Neural cell (in vitro differentiated cells): ENCODE measurements around the gene C11orf24. TPM values are rescaled to one million over a fixed set of nuclear protein-coding genes. Genes with fewer than 3 reads are reported as not detected.

Experiments used
- H2AFZ ChIP-seq: fragments of 200-600, 300-800 bp; sonication (generic), shearing (Covaris generic); 2 replicates; pipeline ENCODE4 v1.6.0; 2014; ENCODE audit warnings: low read depth, mild to moderate bottlenecking, antibody characterized with exemption, low read length, moderate library complexity
- H3F3A ChIP-seq: fragments of 200-600 bp; shearing (Covaris generic); 2 replicates; pipeline ENCODE4 v1.6.1; 2016; ENCODE audit warnings: mild to moderate bottlenecking, moderate library complexity, mixed read lengths, antibody characterized with exemption, low read length; ENCODE audit not compliant: insufficient read depth, poor library complexity, severe bottlenecking
- H3K27ac ChIP-seq: fragments of 200-600, 300-800 bp; sonication (generic), shearing (Covaris generic); 2 replicates; pipeline ENCODE4 v1.5.1; 2014; ENCODE audit warnings: mild to moderate bottlenecking, low read length, moderate library complexity
- H3K27me3 ChIP-seq: fragments of 300-800, 200-600 bp; sonication (generic), shearing (Covaris generic); 2 replicates; pipeline ENCODE4 v1.6.0; 2014; ENCODE audit warnings: mild to moderate bottlenecking, low read depth, low read length, moderate library complexity; ENCODE audit not compliant: insufficient read depth
- H3K36me3 ChIP-seq: fragments of 300-800, 200-600 bp; sonication (generic), shearing (Covaris generic); 2 replicates; pipeline ENCODE4 v1.5.1; 2014; ENCODE audit warnings: mild to moderate bottlenecking, antibody characterized with exemption, low read length, moderate library complexity; ENCODE audit not compliant: insufficient read depth
- H3K4me2 ChIP-seq: fragments of 300-800, 200-600 bp; sonication (generic), shearing (Covaris generic); 2 replicates; pipeline ENCODE4 v1.6.0; 2014; ENCODE audit warnings: mild to moderate bottlenecking, low read length
- H3K4me3 ChIP-seq: fragments of 300-800, 200-600 bp; sonication (generic), shearing (Covaris generic); 2 replicates; pipeline ENCODE4 v1.5.1; 2014; ENCODE audit warnings: mild to moderate bottlenecking, low read length, moderate library complexity
- H3K79me2 ChIP-seq: fragments of 200-600 bp; shearing (Covaris generic); replicated peaks from 2 replicates; pipeline ENCODE4 v1.6.0; 2014; ENCODE audit warnings: mild to moderate bottlenecking, low read length, moderate library complexity; ENCODE audit not compliant: insufficient read depth
- H3K9ac ChIP-seq: fragments of 300-800, 200-600 bp; sonication (generic), shearing (Covaris generic); 2 replicates; pipeline ENCODE4 v1.6.1; 2016; ENCODE audit warnings: mild to moderate bottlenecking, low read length, mixed read lengths
- H3K9me2 ChIP-seq: fragments of 200-600 bp; shearing (Covaris generic); 2 replicates; pipeline ENCODE4 v1.6.1; 2016; ENCODE audit warnings: mild to moderate bottlenecking, low read length, mixed read lengths; ENCODE audit not compliant: insufficient read depth
- H3K9me3 ChIP-seq: fragments of 200-600, 300-800 bp; sonication (generic), shearing (Covaris generic); 2 replicates; pipeline ENCODE4 v1.6.1; 2016; ENCODE audit warnings: mild to moderate bottlenecking, mixed run types, low read length, moderate library complexity, mixed read lengths
- H4K20me1 ChIP-seq: fragments of 200-600 bp; shearing (Covaris generic); 2 replicates; pipeline ENCODE4 v1.6.1; 2016; ENCODE audit warnings: mild to moderate bottlenecking, mixed run types; ENCODE audit not compliant: insufficient read depth
- CTCF ChIP-seq: fragments of 450-650 bp; IDR thresholded peaks from 2 replicates; pipeline ENCODE4 v1.5.1; 2014; ENCODE audit warnings: antibody characterized with exemption, mild to moderate bottlenecking, moderate library complexity; ENCODE audit not compliant: poor library complexity, severe bottlenecking
- EP300 ChIP-seq: fragments of 450-650 bp; conservative IDR thresholded peaks from 2 replicates; pipeline ENCODE4 v1.6.1; 2014; ENCODE audit warnings: antibody characterized with exemption, mild to moderate bottlenecking, moderate library complexity; ENCODE audit not compliant: poor library complexity, severe bottlenecking
- EZH2 ChIP-seq: fragments of 200-600, 300-800 bp; shearing (Covaris generic), sonication (generic); IDR thresholded peaks from 2 replicates; pipeline ENCODE4 v1.6.1; 2014; ENCODE audit warnings: antibody characterized with exemption, low read length, borderline replicate concordance, mild to moderate bottlenecking; ENCODE audit not compliant: insufficient read depth, poor library complexity, severe bottlenecking
- MXI1 ChIP-seq: fragments of 450-650 bp; conservative IDR thresholded peaks from 2 replicates; pipeline ENCODE4 v1.6.1; 2014; ENCODE audit warnings: antibody characterized with exemption, mild to moderate bottlenecking; ENCODE audit not compliant: poor library complexity, severe bottlenecking
- POLR2AphosphoS5 ChIP-seq: IDR thresholded peaks from 2 replicates; pipeline ENCODE4 v1.6.1; 2012
- RAD21 ChIP-seq: fragments of 450-650 bp; conservative IDR thresholded peaks from 2 replicates; pipeline ENCODE4 v1.6.1; 2014; ENCODE audit warnings: antibody characterized with exemption, mild to moderate bottlenecking, moderate library complexity
- REST ChIP-seq: IDR thresholded peaks from 2 replicates; pipeline ENCODE4 v1.6.1; 2012; ENCODE audit warnings: borderline replicate concordance
- SMC3 ChIP-seq: fragments of 450-650 bp; conservative IDR thresholded peaks from 2 replicates; pipeline ENCODE4 v1.6.1; 2014; ENCODE audit warnings: antibody characterized with exemption, mild to moderate bottlenecking, moderate library complexity; ENCODE audit not compliant: poor library complexity
- TAF1 ChIP-seq: IDR thresholded peaks from 2 replicates; pipeline ENCODE4 v1.6.1; 2012; ENCODE audit warnings: low read depth
- polyA plus RNA-seq: library from polyadenylated mRNA; depleted of rRNA; stranded (reverse); fragments of >200 nt; gene quantifications from 2 replicates; pipeline ENCODE4 v1.2.3, GENCODE V29; 2014

Gene C11orf24
- polyA plus RNA-seq, 1 donor from 2014 or later: 9.6 TPM

GRCh38 chr11:68315171-68315920, 43.6 kb upstream of the C11orf24 start:
- no peaks in the 10 kb centered on the region for H3K27me3 ChIP-seq
- no peak overlapping the region for H2AFZ ChIP-seq
- no peak overlapping the region for H3K4me3 ChIP-seq
- no peaks in the 10 kb centered on the region for H3F3A ChIP-seq
- H3K9me2 ChIP-seq: no peaks in the 10 kb centered on the region
- TF ChIP-seq EP300 (no peak), TAF1 (no peak), MXI1 (no peak), RAD21 (no peak), POLR2AphosphoS5 (no peak), REST (no peak), EZH2 (no peak), CTCF (no peak), SMC3 (no peak)
- no peak overlapping the region for H3K9ac ChIP-seq
- peaks cover 37% of the 10 kb centered on the region for H3K79me2 ChIP-seq
- H3K9me3 ChIP-seq: no peaks in the 10 kb centered on the region
- no peaks in the 10 kb centered on the region for H3K36me3 ChIP-seq
- H3K4me2 ChIP-seq: no peak overlapping the region
- no peaks in the 10 kb centered on the region for H4K20me1 ChIP-seq
- no peak overlapping the region for H3K27ac ChIP-seq

GRCh38 chr11:68314203-68315170, 42.7 kb upstream of the C11orf24 start:
- peak overlapping the region; percentile 53 for H3K9ac ChIP-seq
- TF ChIP-seq TAF1: no peak
- no peak for TF ChIP-seq EZH2
- TF ChIP-seq RAD21: no peak
- TF ChIP-seq MXI1: no peak
- TF ChIP-seq POLR2AphosphoS5: no peak
- no peak for TF ChIP-seq EP300
- no peak for TF ChIP-seq REST
- no peak for TF ChIP-seq CTCF
- TF ChIP-seq SMC3: no peak

More at GRCh38 chr11:68314203-68315170, 42.7 kb upstream of the C11orf24 start:
- Histone ChIP-seq H3F3A (no peaks in the 10 kb centered on the region), H3K79me2 (peaks cover 37% of the 10 kb centered on the region), H3K27me3 (no peaks in the 10 kb centered on the region), H3K36me3 (no peaks in the 10 kb centered on the region), H3K9me3 (no peaks in the 10 kb centered on the region), H3K4me2 (peak overlapping the region; percentile 28), H4K20me1 (no peaks in the 10 kb centered on the region), H3K9me2 (no peaks in the 10 kb centered on the region), H2AFZ (no peak overlapping the region), H3K4me3 (peak overlapping the region; percentile 80), H3K27ac (no peak overlapping the region)
